GM23338 (cell line): ENCODE measurements around the gene SLC6A19.

Source experiments
- CTCF ChIP-seq, 2 experiments: fragments of 200-600 bp in 1 of 2; sonication (generic) in 1 of 2; conservative IDR thresholded peaks; 2 replicates each; pipeline versions ENCODE4 v1.5.1 to v1.6.1; 2016 to 2017; ENCODE audit warnings: antibody characterized with exemption in 2 of 2, low read depth in 2 of 2, mild to moderate bottlenecking in 2 of 2, moderate library complexity in 1 of 2
- EZH2 ChIP-seq: fragments of 200-600 bp; sonication (generic); IDR thresholded peaks from one replicate; pipeline ENCODE4 v1.8.0; 2017; ENCODE audit warnings: antibody characterized with exemption, mild to moderate bottlenecking, low read depth; ENCODE audit not compliant: unreplicated experiment
- EZH2phosphoT487 ChIP-seq: fragments of 200-600 bp; sonication (generic); IDR thresholded peaks from one replicate; pipeline ENCODE4 v1.8.1; 2018; ENCODE audit warnings: antibody characterized with exemption; ENCODE audit not compliant: unreplicated experiment
- POLR2AphosphoS5 ChIP-seq: IDR thresholded peaks from 2 replicates; pipeline ENCODE4 v1.6.1; 2016; ENCODE audit warnings: antibody characterized with exemption, low read depth
- REST ChIP-seq: IDR thresholded peaks from one replicate; pipeline ENCODE4 v1.6.1; 2018; ENCODE audit warnings: antibody characterized with exemption; ENCODE audit not compliant: unreplicated experiment
- ZNF114 ChIP-seq: fragments of 250-450 bp; sonication (Bioruptor Pico); IDR thresholded peaks from 2 replicates; pipeline ENCODE4 v1.5.0; 2020; ENCODE audit warnings: mild to moderate bottlenecking, moderate library complexity
- ZNF331 ChIP-seq: fragments of 250-450 bp; sonication (Bioruptor Pico); IDR thresholded peaks from 2 replicates; pipeline ENCODE4 v1.5.0; 2020; ENCODE audit warnings: low read depth, mild to moderate bottlenecking, moderate library complexity

- TF ChIP-seq CTCF (conservative IDR thresholded peaks at IDR 0.05; ENCODE audit: low read depth in 2 of 2) (no peak), POLR2AphosphoS5 (no peak), EZH2 (no peak), ZNF331 (CRISPR knock-in tag) (no peak), EZH2phosphoT487 (no peak), ZNF114 (no peak), REST (no peak)
Measured at GRCh38 chr5:1190278-1190677, 11.1 kb upstream of the SLC6A19 start.
